GM19023 (cell line): ENCODE data around the gene TEX55.
"Not testable (repeated sequence)": the region's sequence is repeated elsewhere in the genome, so short reads cannot be mapped to it uniquely, and the experiment has no call there.

ENCODE experiments used
- ATAC-seq: cut with Tn5 transposase; IDR thresholded peaks from one replicate; pipeline ENCODE4 v1.9.1; 2021; ENCODE audit warnings: mild to moderate bottlenecking, moderate library complexity; ENCODE audit not compliant: unreplicated experiment

Gene TEX55

DNA sequence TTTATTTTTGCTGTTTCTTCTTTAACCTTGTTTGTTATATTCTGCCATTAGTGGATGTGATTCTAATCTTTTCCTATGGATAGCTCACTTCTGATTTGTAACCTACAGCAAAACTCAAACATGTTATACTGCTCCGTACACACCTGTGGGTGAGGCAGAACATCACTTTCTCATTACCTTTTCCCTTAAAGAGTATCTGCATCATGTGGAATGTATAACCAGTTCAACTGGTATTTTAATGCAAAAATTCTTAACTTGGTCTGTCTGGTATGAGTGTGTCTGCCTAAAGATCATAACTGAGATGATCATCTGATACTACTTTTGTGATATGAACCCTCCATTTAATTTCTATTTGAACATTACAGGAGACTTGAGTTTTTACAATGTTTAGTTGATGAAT, 14.4 kb downstream of the TEX55 start:
- no peak for ATAC-seq

DNA sequence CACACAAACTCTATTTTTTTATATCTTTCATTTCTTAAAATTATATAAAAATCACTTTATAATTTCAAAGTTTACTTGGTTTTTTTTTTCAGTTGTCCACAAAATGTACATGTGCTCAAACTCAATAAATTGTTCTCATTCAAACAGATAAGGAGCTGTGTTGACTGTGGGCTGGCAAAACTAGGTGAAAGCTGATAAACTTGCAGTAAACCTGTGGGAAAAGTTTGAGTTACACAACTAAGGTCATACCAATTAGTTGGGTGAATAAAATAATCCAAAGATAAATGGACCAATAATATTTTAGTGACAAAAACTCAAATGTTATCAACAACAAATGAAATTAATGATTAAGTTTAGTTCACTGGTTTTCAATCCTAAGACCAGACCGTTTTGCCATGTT, 14.8 kb downstream of the TEX55 start:
- no peak for ATAC-seq

DNA sequence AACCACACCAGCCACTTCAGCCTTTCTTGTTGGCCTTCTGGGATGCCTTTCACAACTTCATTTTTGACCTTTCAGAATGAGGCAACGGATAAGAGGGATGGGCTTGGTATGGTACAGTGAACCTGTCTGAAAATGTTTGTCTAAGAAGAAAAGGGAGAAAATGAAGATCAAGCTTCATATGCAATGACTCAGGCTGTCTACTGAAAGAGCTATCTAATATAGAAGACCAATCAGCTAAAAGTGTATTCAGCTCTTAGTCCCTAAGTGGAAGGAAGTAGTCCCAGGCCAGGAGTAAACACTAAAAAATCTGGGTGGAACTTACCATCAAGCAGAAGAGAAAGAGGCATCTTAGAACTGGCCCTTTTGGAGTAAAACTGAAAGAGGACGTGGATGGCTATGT, 15.3 kb downstream of the TEX55 start:
- ATAC-seq, result no peak

DNA sequence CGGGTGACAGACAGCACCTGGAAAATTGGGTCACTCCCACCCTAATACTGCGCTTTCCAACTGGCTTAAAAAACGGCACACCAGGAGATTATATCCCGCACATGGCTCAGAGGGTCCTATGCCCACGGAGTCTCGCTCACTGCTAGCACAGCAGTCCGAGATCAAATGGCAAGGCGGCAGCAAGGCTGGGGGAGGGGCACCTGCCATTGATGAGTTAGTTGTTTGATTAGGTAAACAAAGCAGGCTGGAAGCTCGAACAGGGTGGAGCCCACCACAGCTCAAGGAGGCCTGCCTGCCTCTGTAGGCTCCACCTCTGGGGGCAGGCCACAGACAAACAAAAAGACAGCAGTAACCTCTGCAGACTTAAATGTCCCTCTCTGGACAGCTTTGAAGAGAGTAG, 18.8 kb downstream of the TEX55 start:
- not testable (repeated sequence) for ATAC-seq

GRCh38 chr3:119170821-119171220, 24.9 kb downstream of the TEX55 start:
- ATAC-seq, result no peak

- no peak for ATAC-seq
Observed at GRCh38 chr3:119173325-119173724, 27.4 kb downstream of the TEX55 start, which contains the start of gene UPK1B. TSS of gene UPK1B (plus strand) at chr3:119173598. CDS start at chr3:119186742, 13,144 bp downstream.

GRCh38 chr3:119175872-119176756, 30.1 kb downstream of the TEX55 start:
- no peak for ATAC-seq

DNA sequence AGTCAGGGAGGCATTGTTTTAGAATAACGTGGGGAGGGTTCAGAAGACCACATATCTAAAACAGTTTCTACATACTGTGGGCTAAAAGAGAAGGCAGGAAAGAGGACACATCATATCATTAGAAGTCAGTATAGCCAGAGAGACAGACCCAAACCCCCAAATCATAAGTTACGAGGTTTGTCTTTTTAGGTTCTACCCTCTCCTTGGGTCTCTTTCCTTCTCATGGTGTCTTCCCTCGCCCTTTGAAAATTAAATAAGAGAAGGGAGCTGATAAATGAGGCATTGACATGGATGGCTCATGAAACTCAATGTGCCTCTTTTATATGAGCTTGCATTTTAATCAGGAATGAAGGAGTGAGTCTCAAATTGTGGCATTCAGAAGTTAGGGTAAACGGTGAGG, 30.8 kb downstream of the TEX55 start:
- ATAC-seq, result no peak

DNA sequence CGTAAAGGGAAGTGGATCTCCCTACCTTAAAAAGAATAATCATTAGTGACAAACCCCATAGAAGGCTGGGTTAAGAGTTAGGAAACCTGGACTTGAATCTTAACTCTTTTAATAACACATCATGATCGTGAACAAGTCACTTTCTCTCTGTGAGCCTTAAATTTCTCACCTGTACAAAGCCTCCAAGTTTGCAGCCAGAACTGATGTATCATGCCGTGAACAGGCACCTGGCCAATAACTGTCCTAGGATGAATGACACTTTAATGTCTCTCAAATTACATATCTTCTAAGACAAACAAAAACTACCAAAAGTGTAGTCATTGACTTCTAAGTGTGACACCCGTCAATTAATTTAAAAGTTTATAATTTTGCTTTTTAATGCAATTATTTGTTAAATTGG, 31.4 kb downstream of the TEX55 start:
- ATAC-seq, result no peak

GRCh38 chr3:119181765-119182164, 35.8 kb downstream of the TEX55 start:
- ATAC-seq, result no peak

DNA sequence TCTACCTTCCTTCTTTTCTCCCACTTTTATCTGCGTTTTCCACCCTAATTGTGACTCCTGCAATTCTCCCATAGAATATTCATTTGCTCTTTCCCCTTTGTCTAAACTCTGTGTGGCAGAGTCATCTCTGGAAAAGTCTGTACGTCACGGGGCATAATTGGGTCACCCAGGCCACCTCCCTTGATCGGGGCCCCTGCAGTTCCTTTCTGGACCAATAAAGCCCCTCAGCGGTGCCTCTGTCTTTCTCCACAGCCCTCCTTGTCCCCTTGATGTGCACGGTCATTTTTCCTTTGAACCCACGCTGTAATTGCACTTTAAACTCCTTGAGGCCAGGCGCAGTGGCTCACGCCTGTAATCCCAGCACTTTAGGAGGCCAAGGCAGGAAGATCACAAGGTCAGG, 38.1 kb downstream of the TEX55 start:
- no peak for ATAC-seq

- ATAC-seq, result no peak
Observed at GRCh38 chr3:119184796-119185570, 39.0 kb downstream of the TEX55 start.

GRCh38 chr3:119187266-119187665, 41.3 kb downstream of the TEX55 start:
- no peak for ATAC-seq

GRCh38 chr3:119191800-119192199, 45.8 kb downstream of the TEX55 start:
- ATAC-seq, result no peak

DNA sequence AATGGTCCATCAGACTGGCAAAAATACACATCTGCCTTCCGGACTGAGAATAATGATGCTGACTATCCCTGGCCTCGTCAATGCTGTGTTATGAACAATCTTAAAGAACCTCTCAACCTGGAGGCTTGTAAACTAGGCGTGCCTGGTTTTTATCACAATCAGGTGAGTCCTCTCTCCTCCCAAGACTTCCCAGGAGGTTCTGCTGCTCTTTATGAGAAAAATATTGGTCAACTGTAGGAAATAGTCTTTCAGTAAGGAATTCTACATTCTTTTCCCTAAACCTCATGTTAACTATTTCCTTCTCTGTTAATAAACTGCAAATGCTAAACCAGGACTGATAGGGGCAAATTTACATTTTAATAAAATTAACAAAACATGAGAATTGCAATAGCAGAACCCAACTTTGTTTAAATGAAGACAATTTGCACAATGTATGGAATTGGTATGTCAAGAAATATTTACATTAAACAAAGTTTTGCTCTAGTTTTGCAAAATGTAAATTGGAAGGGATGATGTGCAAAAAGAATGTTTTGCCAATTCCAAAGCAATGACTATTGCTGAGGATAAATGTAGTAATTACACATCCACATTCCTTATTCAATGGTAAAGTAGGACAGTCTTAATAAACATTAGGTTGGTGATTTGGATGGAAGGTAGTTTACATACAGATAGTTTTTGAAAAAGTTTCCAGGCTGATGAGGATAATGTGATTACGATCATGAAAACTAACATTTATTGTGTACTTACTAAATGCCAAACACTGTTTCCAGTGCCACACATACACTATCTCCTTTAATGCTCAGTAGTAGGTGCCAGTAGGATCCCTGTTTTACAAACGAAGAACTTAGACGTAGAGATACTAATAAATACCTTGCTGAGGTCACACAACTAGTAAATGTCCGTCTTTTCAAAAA, 48.5 kb downstream of the TEX55 start:
- no peak for ATAC-seq

DNA sequence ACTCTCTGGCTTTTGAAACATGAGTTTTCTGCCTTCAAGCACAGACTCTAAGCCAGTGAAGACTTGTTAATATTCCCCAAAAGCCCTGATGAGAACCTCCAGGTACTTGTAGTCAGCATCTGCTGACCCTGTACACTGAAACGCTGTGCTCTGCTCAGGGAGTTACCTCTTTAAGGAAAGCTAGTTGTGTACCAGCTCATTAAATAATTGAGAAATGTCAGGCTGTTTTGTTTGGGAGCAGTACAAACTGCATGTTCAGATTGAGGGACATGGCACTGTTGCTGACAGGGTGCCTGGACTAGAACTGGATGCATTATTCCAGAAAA, 49.1 kb downstream of the TEX55 start:
- ATAC-seq, result no peak

DNA sequence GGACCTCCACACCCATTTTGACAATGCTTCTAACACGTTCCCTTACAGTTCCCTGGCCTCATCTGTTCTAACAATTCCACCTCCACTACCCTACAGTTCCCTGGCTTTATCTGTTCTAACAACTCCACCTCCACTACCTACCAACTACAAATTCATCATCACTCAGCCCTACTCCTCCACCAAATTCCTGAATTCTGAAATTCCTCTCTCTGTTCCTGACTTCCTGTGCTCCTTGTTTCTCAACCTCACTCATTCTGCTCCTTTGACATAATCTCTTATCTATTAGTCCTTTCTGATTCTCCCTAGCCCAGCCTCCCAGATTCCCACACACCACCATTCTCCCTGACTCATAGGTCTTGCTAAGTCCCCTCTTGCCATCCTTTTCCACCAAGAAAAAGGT, 49.9 kb downstream of the TEX55 start:
- no peak for ATAC-seq
